Measurements from ENCODE around the gene BNC1. TPM values are rescaled to one million over a fixed set of nuclear protein-coding genes. Genes with fewer than 3 reads are reported as not detected.

The BNC1 gene
- total RNA-seq, 1 donor from 2014 or later = 21.3 TPM

DNA sequence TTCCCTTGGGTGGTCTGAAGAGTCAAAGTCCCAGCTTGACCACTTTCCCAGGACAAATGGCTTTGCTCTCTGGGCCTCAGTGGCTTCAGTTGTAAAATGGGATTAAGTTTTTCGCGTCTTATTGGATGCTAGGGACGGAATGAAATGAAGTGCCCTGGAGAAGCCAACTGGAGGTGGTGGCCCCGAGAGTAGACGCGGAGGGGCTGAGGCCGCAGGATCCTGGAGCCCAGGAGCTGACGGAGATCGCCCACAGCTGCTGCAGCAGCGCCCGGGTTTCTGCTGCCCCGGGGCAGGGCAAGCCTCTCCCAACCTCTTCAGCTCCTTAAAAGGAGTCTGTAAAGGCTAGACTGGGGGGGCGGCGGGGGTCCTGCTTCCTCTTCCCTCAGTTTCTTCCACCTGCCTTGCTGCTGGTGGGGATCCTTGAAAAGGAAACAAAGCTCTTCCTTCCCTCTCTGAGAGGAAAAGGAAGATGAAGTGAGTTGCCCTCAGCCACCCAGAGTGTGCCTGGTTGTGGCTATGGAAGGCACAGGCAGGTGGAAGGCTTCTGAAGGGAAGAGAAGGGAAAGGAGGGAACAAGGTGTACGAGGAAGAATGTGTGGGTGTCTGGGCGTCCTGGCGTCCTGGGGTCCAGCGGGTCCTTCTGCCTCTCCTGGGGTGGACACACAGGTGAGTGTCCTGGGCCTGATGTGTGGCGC, 967 bp upstream of the BNC1 start:
- TF ChIP-seq, protein P1, sequence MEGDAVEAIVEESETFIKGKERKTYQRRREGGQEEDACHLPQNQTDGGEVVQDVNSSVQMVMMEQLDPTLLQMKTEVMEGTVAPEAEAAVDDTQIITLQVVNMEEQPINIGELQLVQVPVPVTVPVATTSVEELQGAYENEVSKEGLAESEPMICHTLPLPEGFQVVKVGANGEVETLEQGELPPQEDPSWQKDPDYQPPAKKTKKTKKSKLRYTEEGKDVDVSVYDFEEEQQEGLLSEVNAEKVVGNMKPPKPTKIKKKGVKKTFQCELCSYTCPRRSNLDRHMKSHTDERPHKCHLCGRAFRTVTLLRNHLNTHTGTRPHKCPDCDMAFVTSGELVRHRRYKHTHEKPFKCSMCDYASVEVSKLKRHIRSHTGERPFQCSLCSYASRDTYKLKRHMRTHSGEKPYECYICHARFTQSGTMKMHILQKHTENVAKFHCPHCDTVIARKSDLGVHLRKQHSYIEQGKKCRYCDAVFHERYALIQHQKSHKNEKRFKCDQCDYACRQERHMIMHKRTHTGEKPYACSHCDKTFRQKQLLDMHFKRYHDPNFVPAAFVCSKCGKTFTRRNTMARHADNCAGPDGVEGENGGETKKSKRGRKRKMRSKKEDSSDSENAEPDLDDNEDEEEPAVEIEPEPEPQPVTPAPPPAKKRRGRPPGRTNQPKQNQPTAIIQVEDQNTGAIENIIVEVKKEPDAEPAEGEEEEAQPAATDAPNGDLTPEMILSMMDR (IDR thresholded peaks at IDR 0.05; ENCODE audit: insufficient read depth, low read length, poor library complexity, severe bottlenecking) = no peak
- Histone ChIP-seq H3K27me3 (ENCODE audit: control insufficient read depth, insufficient read depth, low read length) (no peaks in the 10 kb centered on the region), H3K36me3 (ENCODE audit: control insufficient read depth, insufficient read depth, low read length) (no peaks in the 10 kb centered on the region), H3K4me3 (ENCODE audit: low read depth, low read length) (peak overlapping the region; percentile 91)
- DNase-seq (ENCODE audit: low read depth) = no peak

DNA sequence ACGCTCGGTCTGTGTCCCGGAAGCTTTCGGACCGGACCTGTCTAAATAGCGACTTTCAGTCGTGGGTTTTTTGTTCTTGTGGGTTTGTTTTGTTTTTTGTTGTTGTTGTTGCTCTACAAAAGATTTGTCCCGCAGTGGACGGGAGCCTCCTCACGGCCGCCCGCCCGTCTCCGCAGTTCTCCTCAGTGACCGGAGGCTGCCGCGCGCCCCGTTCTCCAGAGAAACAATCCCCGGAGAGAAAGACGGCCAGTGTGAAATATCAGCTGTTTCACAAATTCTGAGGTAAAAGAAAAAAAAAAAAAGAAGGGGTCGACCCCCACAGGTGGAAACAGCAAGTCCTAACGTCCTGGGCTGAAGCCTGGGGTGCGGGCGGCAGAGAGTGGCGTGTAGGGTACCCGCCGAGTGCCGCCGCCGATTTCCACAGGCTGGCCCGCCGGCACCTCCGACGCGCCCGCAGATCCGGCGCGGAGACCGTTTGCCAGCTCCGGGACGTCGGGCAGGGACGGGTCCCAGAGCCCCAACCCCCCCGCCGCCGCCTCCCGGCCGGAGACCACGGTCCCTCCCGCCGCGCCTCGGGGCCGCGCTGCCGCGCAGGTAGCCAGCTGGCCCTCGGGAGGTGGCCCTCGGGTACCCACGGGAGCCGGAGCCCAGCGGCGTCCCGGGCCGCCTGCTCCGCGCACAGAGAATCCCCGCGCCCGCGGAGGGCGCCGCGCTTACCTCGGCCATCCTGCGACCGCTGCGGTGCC, 478 bp downstream of the BNC1 start:
- no peak for DNase-seq (ENCODE audit: low read depth)
- TF ChIP-seq, protein P1 (IDR thresholded peaks at IDR 0.05; ENCODE audit: insufficient read depth, low read length, poor library complexity, severe bottlenecking) = no peak
- H3K27me3 ChIP-seq (ENCODE audit: control insufficient read depth, insufficient read depth, low read length) = no peaks in the 10 kb centered on the region
- peak overlapping the region; percentile 91 for H3K4me3 ChIP-seq (ENCODE audit: low read depth, low read length)
- no peaks in the 10 kb centered on the region for H3K36me3 ChIP-seq (ENCODE audit: control insufficient read depth, insufficient read depth, low read length)

DNA sequence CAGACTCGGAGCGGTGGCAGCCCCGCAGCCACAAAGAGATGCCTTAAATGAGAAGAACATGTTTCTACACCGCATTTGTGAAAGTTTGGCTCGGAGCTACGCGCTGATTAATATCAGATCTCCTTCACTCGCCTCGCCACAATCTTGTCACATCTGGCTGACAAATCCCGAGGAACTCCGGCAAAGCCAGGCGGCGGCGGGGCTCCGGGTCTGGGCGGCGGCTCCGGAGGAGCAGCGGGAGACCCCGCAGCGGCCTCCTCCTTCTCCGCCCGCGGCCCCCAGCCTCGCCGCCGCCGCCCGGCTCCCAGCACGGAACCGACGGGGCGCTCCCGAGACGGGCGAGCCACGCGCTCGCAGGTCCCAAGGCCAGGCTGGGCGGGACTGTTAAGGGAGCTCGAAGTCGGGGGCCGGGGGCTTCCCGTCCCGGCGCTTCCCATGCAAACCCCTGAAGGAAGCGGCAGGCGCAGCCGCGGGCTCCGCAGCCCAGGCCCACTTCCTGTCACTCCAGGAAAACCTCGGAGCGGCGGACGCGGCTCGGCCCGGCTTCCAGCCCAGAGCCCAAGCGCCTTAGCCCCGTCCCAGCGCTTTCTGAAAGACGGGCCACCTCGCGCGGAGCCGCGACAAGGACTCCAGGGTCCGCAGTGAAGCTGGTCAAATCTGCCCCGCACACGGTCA, 1.2 kb downstream of the BNC1 start:
- Histone ChIP-seq H3K4me3 (ENCODE audit: low read depth, low read length) (peak overlapping the region; percentile 91), H3K27me3 (ENCODE audit: control insufficient read depth, insufficient read depth, low read length) (no peaks in the 10 kb centered on the region), H3K36me3 (ENCODE audit: control insufficient read depth, insufficient read depth, low read length) (no peaks in the 10 kb centered on the region)
- TF ChIP-seq, protein P1 (IDR thresholded peaks at IDR 0.05; ENCODE audit: insufficient read depth, low read length, poor library complexity, severe bottlenecking) = no peak
- no peak for DNase-seq (ENCODE audit: low read depth)

DNA sequence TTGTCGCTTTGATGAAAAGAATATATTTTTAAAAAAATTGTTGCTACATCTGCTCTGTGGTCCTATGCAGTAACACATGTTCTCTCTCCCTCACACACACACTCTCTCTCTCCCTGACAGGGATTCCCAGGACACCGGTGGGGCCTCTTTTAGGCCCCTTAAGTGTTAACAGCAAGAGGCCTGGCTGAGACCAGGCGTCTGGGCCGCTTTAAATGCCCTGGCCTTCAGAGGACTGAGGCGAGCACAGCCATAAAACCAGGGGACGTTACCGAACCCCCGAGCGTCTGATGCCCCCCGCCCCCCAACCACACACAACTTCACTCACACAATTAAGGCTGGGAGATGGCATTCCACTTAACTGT, 1.7 kb downstream of the BNC1 start:
- DNase-seq (ENCODE audit: low read depth) = no peak
- TF ChIP-seq, protein P1 (IDR thresholded peaks at IDR 0.05; ENCODE audit: insufficient read depth, low read length, poor library complexity, severe bottlenecking) = no peak
- Histone ChIP-seq H3K36me3 (ENCODE audit: control insufficient read depth, insufficient read depth, low read length) (no peaks in the 10 kb centered on the region), H3K4me3 (ENCODE audit: low read depth, low read length) (peak overlapping the region; percentile 91), H3K27me3 (ENCODE audit: control insufficient read depth, insufficient read depth, low read length) (no peaks in the 10 kb centered on the region)

DNA sequence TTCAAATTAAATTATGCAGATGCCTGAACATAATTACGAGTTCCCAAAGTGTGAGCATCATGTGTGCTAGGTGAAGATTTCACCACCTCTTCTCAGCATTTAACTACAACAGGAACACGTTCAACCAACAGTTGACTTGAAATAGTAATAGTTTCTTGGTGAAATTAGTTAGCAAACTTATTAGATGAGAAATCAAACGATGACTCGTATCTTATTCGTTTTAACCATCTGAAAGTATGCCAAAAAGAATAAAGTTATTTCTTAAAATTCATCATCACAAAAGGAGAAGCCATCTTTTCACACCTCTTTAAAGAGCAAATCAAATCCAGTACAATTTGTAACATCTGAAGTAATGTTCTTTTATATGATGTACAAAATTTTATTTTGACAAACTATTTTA, 2.3 kb downstream of the BNC1 start:
- no peaks in the 10 kb centered on the region for H3K27me3 ChIP-seq (ENCODE audit: control insufficient read depth, insufficient read depth, low read length)
- TF ChIP-seq, protein P1 (IDR thresholded peaks at IDR 0.05; ENCODE audit: insufficient read depth, low read length, poor library complexity, severe bottlenecking) = no peak
- DNase-seq (ENCODE audit: low read depth) = no peak
- no peaks in the 10 kb centered on the region for H3K36me3 ChIP-seq (ENCODE audit: control insufficient read depth, insufficient read depth, low read length)
- H3K4me3 ChIP-seq (ENCODE audit: low read depth, low read length) = peak overlapping the region; percentile 91
